ENCODE results near the gene POC1A.

POC1A gene

GRCh38 chr3:52126500-52126899, 27.7 kb downstream of the POC1A start:
- DNase-seq (ENCODE audit: low spot score) = no peak

GRCh38 chr3:52126036-52126435, 28.2 kb downstream of the POC1A start:
- no peak for DNase-seq (ENCODE audit: low spot score)

GRCh38 chr3:52124766-52125165, 29.5 kb downstream of the POC1A start:
- DNase-seq (ENCODE audit: low spot score) = no peak

GRCh38 chr3:52124126-52124525, 30.1 kb downstream of the POC1A start:
- no peak for DNase-seq (ENCODE audit: low spot score)

- DNase-seq (ENCODE audit: low spot score) = peak; percentile 90
Observed at GRCh38 chr3:52123106-52123725, 31.0 kb downstream of the POC1A start.

GRCh38 chr3:52122491-52122890, 31.7 kb downstream of the POC1A start:
- no peak for DNase-seq (ENCODE audit: low spot score)

GRCh38 chr3:52121813-52122212, 32.4 kb downstream of the POC1A start:
- DNase-seq (ENCODE audit: low spot score) = no peak

- no peak for DNase-seq (ENCODE audit: low spot score)
Observed at GRCh38 chr3:52121464-52121805, 32.8 kb downstream of the POC1A start.

- DNase-seq (ENCODE audit: low spot score) = no peak
Observed at GRCh38 chr3:52120556-52121463, 33.4 kb downstream of the POC1A start.

- DNase-seq (ENCODE audit: low spot score) = no peak
Observed at GRCh38 chr3:52119826-52120225, 34.4 kb downstream of the POC1A start.

GRCh38 chr3:52119099-52119498, 35.1 kb downstream of the POC1A start:
- DNase-seq (ENCODE audit: low spot score) = no peak

GRCh38 chr3:52118156-52118875, 35.9 kb downstream of the POC1A start:
- DNase-seq (ENCODE audit: low spot score) = no peak

- DNase-seq (ENCODE audit: low spot score) = no peak
Observed at GRCh38 chr3:52117537-52117936, 36.7 kb downstream of the POC1A start.

- DNase-seq (ENCODE audit: low spot score) = no peak
Observed at GRCh38 chr3:52112056-52112455, 42.2 kb downstream of the POC1A start.

GRCh38 chr3:52110502-52110901, 43.7 kb downstream of the POC1A start:
- no peak for DNase-seq (ENCODE audit: low spot score)

GRCh38 chr3:52109611-52110301, 44.5 kb downstream of the POC1A start:
- DNase-seq (ENCODE audit: low spot score) = no peak

- DNase-seq (ENCODE audit: low spot score) = peak; percentile 46
Observed at GRCh38 chr3:52108302-52109232, 45.7 kb downstream of the POC1A start.

- no peak for DNase-seq (ENCODE audit: low spot score)
Observed at GRCh38 chr3:52106951-52107611, 47.1 kb downstream of the POC1A start.

- DNase-seq (ENCODE audit: low spot score) = no peak
Observed at GRCh38 chr3:52104684-52105640, 49.3 kb downstream of the POC1A start.
